Effector memory CD8-positive, alpha-beta T cell (primary cell): Measurements from ENCODE around the gene RHOT1.
"Not testable (repeated sequence)": the region's sequence is repeated elsewhere in the genome, so short reads cannot be mapped to it uniquely, and the experiment has no call there.

Source experiments
- ATAC-seq: fragments of 150-1000 bp; cut with Tn5 transposase; replicated peaks from 2 replicates; pipeline ENCODE4 v1.10.0; 2021; ENCODE audit warnings: mild to moderate bottlenecking, moderate library complexity
- DNase-seq, 3 experiments: peaks; one replicate each; pipeline ENCODE4 v3.0.0; 2021
- H3K27ac Mint-ChIP-seq, 2 donors: one replicate each; pipeline ENCODE4 v1.8.0; 2022; ENCODE audit warnings: mild to moderate bottlenecking in 2 of 2, mixed read lengths in 2 of 2, moderate library complexity in 2 of 2
- H3K27me3 Mint-ChIP-seq, 2 donors: one replicate each; pipeline ENCODE4 v1.8.0; 2022; ENCODE audit warnings: mixed read lengths in 2 of 2
- H3K36me3 Mint-ChIP-seq: one replicate; pipeline ENCODE4 v1.8.0; 2022; ENCODE audit warnings: mild to moderate bottlenecking, moderate library complexity, mixed read lengths; ENCODE audit not compliant: insufficient read depth
- H3K4me1 Mint-ChIP-seq, 2 donors: one replicate each; pipeline ENCODE4 v1.8.0; 2022; ENCODE audit warnings: low read depth in 2 of 2, mixed read lengths in 2 of 2
- H3K4me3 Mint-ChIP-seq, 2 donors: one replicate each; pipeline ENCODE4 v1.8.0; 2022; ENCODE audit warnings: mild to moderate bottlenecking in 2 of 2, mixed read lengths in 2 of 2, moderate library complexity in 2 of 2
- H3K9me3 Mint-ChIP-seq, 2 donors: one replicate each; pipeline ENCODE4 v1.8.0; 2022; ENCODE audit warnings: mixed read lengths in 2 of 2

Gene RHOT1

GRCh38 chr17:32235588-32235987 is 93.3 kb downstream of the RHOT1 start:
- no peak overlapping the region for H3K27ac Mint-ChIP-seq
- no peak overlapping the region for H3K4me3 Mint-ChIP-seq
- H3K27me3 Mint-ChIP-seq, result no peaks in the 10 kb centered on the region
- no peaks in the 10 kb centered on the region for H3K9me3 Mint-ChIP-seq
- DNase-seq, result no peak
- H3K36me3 Mint-ChIP-seq, result no peaks in the 10 kb centered on the region
- no peak for ATAC-seq
- peaks cover 12 to 16% of the 10 kb centered on the region in 2 donors for H3K4me1 Mint-ChIP-seq

- Mint-ChIP-seq H3K4me1 (no peaks in the 10 kb centered on the region), H3K36me3 (no peaks in the 10 kb centered on the region), H3K9me3 (no peaks in the 10 kb centered on the region), H3K27ac (no peak overlapping the region), H3K27me3 (no peaks in the 10 kb centered on the region), H3K4me3 (no peak overlapping the region)
- no peak for DNase-seq
- no peak for ATAC-seq
Measured at GRCh38 chr17:32239456-32239855, 97.2 kb downstream of the RHOT1 start.

- no peaks in the 10 kb centered on the region for H3K9me3 Mint-ChIP-seq
- no peak overlapping the region for H3K4me3 Mint-ChIP-seq
- H3K4me1 Mint-ChIP-seq, result no peaks in the 10 kb centered on the region
- no peaks in the 10 kb centered on the region for H3K27me3 Mint-ChIP-seq
- H3K36me3 Mint-ChIP-seq, result no peaks in the 10 kb centered on the region
- ATAC-seq (no peak), DNase-seq (no peak)
- no peak overlapping the region for H3K27ac Mint-ChIP-seq
Measured at GRCh38 chr17:32240750-32241149, 98.4 kb downstream of the RHOT1 start.

- Mint-ChIP-seq H3K9me3 (no peaks in the 10 kb centered on the region), H3K36me3 (no peaks in the 10 kb centered on the region), H3K27me3 (no peaks in the 10 kb centered on the region), H3K4me3 (no peak overlapping the region), H3K4me1 (no peaks in the 10 kb centered on the region), H3K27ac (no peak overlapping the region)
- no peak for ATAC-seq
- no peak for DNase-seq
Measured at GRCh38 chr17:32241640-32242039, 99.3 kb downstream of the RHOT1 start.

- H3K9me3 Mint-ChIP-seq, result no peaks in the 10 kb centered on the region
- no peak overlapping the region for H3K27ac Mint-ChIP-seq
- ATAC-seq (no peak), DNase-seq (no peak)
- H3K4me1 Mint-ChIP-seq, result no peaks in the 10 kb centered on the region
- no peak overlapping the region for H3K4me3 Mint-ChIP-seq
- no peaks in the 10 kb centered on the region for H3K36me3 Mint-ChIP-seq
- no peaks in the 10 kb centered on the region for H3K27me3 Mint-ChIP-seq
Measured at GRCh38 chr17:32249475-32249874, 107.2 kb downstream of the RHOT1 start.

GRCh38 chr17:32253117-32253611 is 110.9 kb downstream of the RHOT1 start:
- Mint-ChIP-seq H3K4me3 (no peak overlapping the region), H3K27ac (no peak overlapping the region), H3K9me3 (no peaks in the 10 kb centered on the region), H3K27me3 (no peaks in the 10 kb centered on the region), H3K4me1 (no peaks in the 10 kb centered on the region), H3K36me3 (no peaks in the 10 kb centered on the region)
- ATAC-seq, result peak; percentile 90
- DNase-seq, result peak; percentile 44 to 66 (median 52)

- Mint-ChIP-seq H3K27me3 (peaks cover 0 to 8% of the 10 kb centered on the region in 2 donors), H3K27ac (no peak overlapping the region), H3K4me3 (no peak overlapping the region)
Measured at GRCh38 chr17:32256012-32256700, 113.9 kb downstream of the RHOT1 start.

GRCh38 chr17:32256701-32257019 is 114.4 kb downstream of the RHOT1 start:
- no peaks in the 10 kb centered on the region for H3K4me1 Mint-ChIP-seq
- H3K27ac Mint-ChIP-seq, result no peak overlapping the region
- no peak for ATAC-seq
- H3K4me3 Mint-ChIP-seq, result no peak overlapping the region
- no peaks in the 10 kb centered on the region for H3K36me3 Mint-ChIP-seq
- no peaks in the 10 kb centered on the region for H3K9me3 Mint-ChIP-seq
- no peak for DNase-seq
- H3K27me3 Mint-ChIP-seq, result peaks cover 0 to 8% of the 10 kb centered on the region in 2 donors

More at GRCh38 chr17:32256012-32256700, 113.9 kb downstream of the RHOT1 start:
- Mint-ChIP-seq H3K36me3 (no peaks in the 10 kb centered on the region), H3K4me1 (no peaks in the 10 kb centered on the region), H3K9me3 (no peaks in the 10 kb centered on the region)
- DNase-seq (no peak), ATAC-seq (no peak)

GRCh38 chr17:32258383-32259140 is 116.3 kb downstream of the RHOT1 start:
- ATAC-seq (no peak), DNase-seq (no peak)
- Mint-ChIP-seq H3K4me1 (no peaks in the 10 kb centered on the region), H3K4me3 (no peak overlapping the region), H3K27me3 (peaks cover under 1 to 12% of the 10 kb centered on the region in 2 donors), H3K9me3 (no peaks in the 10 kb centered on the region), H3K27ac (no peak overlapping the region), H3K36me3 (no peaks in the 10 kb centered on the region)

GRCh38 chr17:32259586-32259985 is 117.3 kb downstream of the RHOT1 start:
- DNase-seq (no peak), ATAC-seq (no peak)
- peaks cover 0 to 2% of the 10 kb centered on the region in 2 donors for H3K4me1 Mint-ChIP-seq
- no peaks in the 10 kb centered on the region for H3K9me3 Mint-ChIP-seq
- no peak overlapping the region for H3K27ac Mint-ChIP-seq
- no peak overlapping the region for H3K4me3 Mint-ChIP-seq
- H3K27me3 Mint-ChIP-seq, result peaks cover 11 to 22% of the 10 kb centered on the region in 2 donors
- H3K36me3 Mint-ChIP-seq, result no peaks in the 10 kb centered on the region

GRCh38 chr17:32261417-32261736 is 119.1 kb downstream of the RHOT1 start:
- Mint-ChIP-seq H3K9me3 (no peaks in the 10 kb centered on the region), H3K27ac (no peak overlapping the region), H3K27me3 (peaks cover 19 to 26% of the 10 kb centered on the region in 2 donors), H3K36me3 (no peaks in the 10 kb centered on the region), H3K4me3 (no peak overlapping the region), H3K4me1 (peaks cover 3 to 8% of the 10 kb centered on the region in 2 donors)
- ATAC-seq, result no peak
- no peak for DNase-seq

- DNase-seq, result no peak
- no peaks in the 10 kb centered on the region for H3K9me3 Mint-ChIP-seq
- no peaks in the 10 kb centered on the region for H3K36me3 Mint-ChIP-seq
- H3K4me1 Mint-ChIP-seq, result peaks cover 8 to 10% of the 10 kb centered on the region in 2 donors
- ATAC-seq, result no peak
- no peak overlapping the region for H3K4me3 Mint-ChIP-seq
- no peak overlapping the region for H3K27ac Mint-ChIP-seq
- H3K27me3 Mint-ChIP-seq, result peaks cover 22 to 30% of the 10 kb centered on the region in 2 donors
Measured at GRCh38 chr17:32261936-32262510, 119.7 kb downstream of the RHOT1 start.

- not testable (repeated sequence) for H3K4me3 Mint-ChIP-seq, H3K9me3 Mint-ChIP-seq, DNase-seq, H3K36me3 Mint-ChIP-seq, H3K27ac Mint-ChIP-seq, ATAC-seq
- Mint-ChIP-seq H3K27me3 (peaks cover 37 to 43% of the 10 kb centered on the region in 2 donors), H3K4me1 (peaks cover 16 to 19% of the 10 kb centered on the region in 2 donors)
Measured at GRCh38 chr17:32263515-32263914, 121.2 kb downstream of the RHOT1 start.
